Measurements from ENCODE around the gene LOXHD1. TPM values are rescaled to one million over a fixed set of nuclear protein-coding genes. Genes with fewer than 3 reads are reported as not detected.

Gene LOXHD1
- total RNA-seq, 1 donor: not detected

DNA sequence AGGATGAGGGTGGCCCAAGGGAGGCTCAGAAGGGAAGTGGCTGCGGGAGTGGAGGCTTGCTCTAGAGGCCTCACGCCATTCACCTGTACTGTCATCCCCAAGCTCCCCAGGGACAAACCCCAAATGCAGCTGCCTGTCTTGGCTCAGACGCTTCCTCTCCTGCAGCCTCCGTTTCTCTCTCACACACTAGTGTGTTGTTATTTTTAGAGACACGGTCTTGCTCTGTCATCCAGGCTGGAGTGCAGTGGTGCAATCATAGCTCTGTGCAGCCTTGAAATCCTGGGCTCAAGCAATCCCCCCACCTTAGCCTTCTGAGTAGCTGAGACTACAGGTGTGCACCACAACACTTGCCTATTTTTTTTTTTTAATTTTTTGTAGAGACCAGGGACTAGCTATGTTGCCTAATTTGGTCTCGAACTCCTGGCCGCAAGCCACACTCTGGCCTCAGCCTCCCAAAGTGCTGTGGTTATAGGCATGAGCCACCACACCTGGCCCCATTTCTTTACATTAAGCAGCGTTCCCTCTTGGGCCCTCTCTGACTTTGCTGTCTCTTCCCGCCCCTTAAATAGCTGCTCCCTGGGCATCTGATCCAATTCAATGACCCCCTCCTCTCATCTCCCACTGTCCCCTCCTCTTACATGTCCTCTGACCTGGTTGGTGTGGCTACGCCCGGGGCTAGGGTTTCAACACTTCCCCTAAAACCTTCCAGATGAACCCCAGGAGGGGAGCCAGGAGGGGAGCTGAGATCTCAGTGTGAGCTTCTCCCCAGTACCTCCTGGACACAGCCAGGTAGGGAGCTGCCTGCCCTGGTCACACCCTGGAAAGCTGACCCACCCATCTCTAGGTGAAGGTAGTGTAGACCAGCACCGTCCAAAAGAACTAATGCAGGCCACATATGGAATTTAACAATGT lies 24.0 kb upstream of the LOXHD1 start:
- TF ChIP-seq, protein P1, sequence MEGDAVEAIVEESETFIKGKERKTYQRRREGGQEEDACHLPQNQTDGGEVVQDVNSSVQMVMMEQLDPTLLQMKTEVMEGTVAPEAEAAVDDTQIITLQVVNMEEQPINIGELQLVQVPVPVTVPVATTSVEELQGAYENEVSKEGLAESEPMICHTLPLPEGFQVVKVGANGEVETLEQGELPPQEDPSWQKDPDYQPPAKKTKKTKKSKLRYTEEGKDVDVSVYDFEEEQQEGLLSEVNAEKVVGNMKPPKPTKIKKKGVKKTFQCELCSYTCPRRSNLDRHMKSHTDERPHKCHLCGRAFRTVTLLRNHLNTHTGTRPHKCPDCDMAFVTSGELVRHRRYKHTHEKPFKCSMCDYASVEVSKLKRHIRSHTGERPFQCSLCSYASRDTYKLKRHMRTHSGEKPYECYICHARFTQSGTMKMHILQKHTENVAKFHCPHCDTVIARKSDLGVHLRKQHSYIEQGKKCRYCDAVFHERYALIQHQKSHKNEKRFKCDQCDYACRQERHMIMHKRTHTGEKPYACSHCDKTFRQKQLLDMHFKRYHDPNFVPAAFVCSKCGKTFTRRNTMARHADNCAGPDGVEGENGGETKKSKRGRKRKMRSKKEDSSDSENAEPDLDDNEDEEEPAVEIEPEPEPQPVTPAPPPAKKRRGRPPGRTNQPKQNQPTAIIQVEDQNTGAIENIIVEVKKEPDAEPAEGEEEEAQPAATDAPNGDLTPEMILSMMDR (IDR thresholded peaks at IDR 0.05; ENCODE audit: insufficient read depth, low read length): no peak
- DNase-seq (ENCODE audit: low read depth): no peak
- H3K4me3 ChIP-seq (ENCODE audit: low read depth, low read length): no peak overlapping the region

DNA sequence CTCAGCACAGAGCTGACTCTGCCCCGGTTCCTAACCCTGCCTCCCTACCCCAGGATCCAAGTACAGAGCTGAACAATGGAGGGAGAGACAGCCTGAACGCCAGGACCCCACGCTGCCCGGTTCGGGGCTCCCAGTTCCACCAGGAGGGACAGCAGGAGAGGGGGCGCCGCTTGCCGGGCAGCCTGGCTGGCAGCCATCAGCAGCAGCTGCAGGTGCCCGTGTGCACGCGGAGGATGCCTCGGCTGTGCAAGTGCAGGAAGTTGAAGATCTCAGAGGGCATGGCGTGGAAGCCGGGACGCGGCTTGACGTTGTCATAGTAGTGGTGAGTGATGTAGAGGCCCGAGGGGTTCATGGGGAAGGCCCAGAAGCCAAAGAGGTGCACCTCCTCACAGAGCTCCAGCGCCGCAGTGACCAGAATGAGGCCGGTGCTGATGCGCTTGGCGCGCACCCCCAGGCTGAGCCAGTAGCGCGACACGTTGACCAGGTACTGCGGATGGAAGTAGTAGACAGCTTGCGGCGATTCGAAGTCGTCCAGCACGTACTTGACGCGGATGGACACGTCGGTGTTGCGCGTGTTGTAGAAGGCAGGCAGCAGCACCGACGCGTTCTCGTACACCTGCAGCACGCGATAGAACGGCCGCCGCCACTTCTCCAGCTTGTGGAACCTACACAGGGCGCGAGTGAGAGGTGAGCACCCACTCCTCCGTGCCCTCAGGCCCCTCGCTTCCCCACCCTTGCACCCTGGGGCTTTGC lies 23.0 kb upstream of the LOXHD1 start:
- TF ChIP-seq, protein P1 (IDR thresholded peaks at IDR 0.05; ENCODE audit: insufficient read depth, low read length): no peak
- no peak for DNase-seq (ENCODE audit: low read depth)
- H3K4me3 ChIP-seq (ENCODE audit: low read depth, low read length): no peak overlapping the region

DNA sequence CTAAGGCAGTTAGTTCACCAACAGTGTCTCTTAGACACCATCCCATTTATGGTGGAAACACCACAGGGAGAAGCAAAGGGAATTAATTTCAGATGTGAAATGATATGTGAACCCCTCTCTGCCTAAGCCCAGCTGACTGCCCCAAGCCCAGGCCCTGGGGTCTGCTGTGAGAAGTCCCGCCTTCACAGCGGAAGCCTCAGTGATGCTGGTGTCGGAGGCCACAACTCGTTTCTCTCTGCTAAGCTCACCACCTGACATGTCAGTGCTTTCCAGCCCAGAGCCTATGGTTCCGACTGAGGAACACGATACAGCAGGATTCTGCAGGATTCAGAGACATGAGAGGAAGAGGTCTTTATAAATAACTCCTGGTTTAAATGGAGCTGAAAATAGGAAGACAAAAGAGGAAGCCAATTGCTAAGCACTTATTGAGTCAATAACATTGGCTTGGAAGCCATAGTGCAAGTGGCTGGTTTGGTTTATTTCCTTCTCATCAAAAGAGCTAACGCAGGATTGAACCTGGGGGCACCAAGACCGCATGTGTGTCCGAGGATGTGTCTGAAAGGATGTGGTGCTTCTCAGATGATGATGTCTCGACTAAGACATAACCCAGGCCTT lies 21.9 kb upstream of the LOXHD1 start:
- DNase-seq (ENCODE audit: low read depth): no peak
- no peak overlapping the region for H3K4me3 ChIP-seq (ENCODE audit: low read depth, low read length)
- TF ChIP-seq, protein P1 (IDR thresholded peaks at IDR 0.05; ENCODE audit: insufficient read depth, low read length): no peak

DNA sequence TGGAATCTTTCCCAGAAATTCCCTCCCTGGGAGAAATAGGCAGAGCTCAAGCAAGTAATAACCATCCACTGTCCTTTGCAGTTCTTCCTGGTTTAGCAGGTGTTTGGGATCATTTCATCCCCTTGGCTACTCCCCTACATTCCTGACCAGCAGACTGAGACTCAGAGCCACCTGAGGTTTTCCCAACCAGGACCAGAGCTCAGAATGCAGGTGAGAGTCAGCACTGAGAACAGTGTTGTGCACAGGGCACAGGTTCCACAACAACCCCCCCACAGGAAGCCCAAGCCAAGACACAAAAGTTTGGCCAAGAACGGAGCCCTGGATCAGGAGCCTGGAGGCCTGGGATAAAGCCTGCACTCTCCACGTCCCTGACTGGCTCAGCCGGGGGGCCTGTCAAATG lies 21.0 kb upstream of the LOXHD1 start:
- no peak for DNase-seq (ENCODE audit: low read depth)
- TF ChIP-seq, protein P1 (IDR thresholded peaks at IDR 0.05; ENCODE audit: insufficient read depth, low read length): no peak
- no peak overlapping the region for H3K4me3 ChIP-seq (ENCODE audit: low read depth, low read length)

DNA sequence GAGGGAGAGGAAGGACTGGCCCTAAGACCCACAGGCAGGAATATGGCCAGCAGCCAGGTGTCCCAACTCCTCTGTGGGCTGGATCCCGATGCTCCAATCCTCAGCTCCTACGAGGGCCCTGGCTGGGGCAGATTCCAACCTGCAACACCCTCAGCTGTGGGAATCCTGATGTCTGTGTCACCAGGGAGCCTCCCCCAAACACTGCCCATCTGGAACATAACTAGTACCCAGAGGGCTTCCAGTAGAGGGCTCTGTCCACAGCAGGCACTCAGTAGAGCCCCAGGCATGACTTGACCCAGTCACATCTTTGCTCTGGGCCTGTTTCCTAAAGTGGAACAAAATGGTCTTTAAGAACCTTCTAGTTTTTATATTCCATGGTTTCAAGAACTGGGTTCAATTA lies 20.6 kb upstream of the LOXHD1 start:
- DNase-seq (ENCODE audit: low read depth): no peak
- TF ChIP-seq, protein P1 (IDR thresholded peaks at IDR 0.05; ENCODE audit: insufficient read depth, low read length): no peak
- H3K4me3 ChIP-seq (ENCODE audit: low read depth, low read length): no peak overlapping the region

DNA sequence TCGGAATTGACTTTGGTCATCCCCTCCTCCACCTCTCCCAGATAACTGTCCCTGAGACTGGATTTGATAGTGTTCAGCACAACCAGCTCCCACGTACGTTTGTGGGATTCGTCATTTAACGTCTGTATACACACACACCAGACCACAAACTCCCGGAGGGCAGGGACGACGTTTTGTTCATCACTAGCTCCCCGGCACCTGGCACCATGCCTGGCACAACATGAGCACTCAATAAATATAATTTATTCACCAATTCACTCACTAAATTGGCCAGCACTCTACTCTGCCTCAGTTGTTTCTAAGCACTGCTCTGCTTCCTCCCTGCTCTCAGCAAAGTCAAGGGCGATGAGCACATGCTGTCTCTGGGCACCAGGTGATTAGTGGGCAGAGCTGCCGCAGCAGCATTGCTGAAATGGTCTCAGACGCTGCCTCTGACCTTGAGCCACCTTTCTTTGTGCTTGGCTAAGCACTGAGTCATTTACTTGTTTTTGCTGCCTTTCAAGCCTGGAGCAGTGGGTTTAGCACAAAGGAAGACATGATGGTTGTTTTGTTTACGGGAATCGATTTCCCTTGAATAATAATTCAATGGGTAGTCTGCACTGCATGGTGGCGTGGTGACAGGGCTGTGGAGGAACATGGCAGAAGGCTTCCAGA lies 19.3 kb upstream of the LOXHD1 start:
- H3K4me3 ChIP-seq (ENCODE audit: low read depth, low read length): no peak overlapping the region
- DNase-seq (ENCODE audit: low read depth): no peak
- TF ChIP-seq, protein P1 (IDR thresholded peaks at IDR 0.05; ENCODE audit: insufficient read depth, low read length): no peak
